ENCODE data around the gene YAP1.

YAP1 gene

DNA sequence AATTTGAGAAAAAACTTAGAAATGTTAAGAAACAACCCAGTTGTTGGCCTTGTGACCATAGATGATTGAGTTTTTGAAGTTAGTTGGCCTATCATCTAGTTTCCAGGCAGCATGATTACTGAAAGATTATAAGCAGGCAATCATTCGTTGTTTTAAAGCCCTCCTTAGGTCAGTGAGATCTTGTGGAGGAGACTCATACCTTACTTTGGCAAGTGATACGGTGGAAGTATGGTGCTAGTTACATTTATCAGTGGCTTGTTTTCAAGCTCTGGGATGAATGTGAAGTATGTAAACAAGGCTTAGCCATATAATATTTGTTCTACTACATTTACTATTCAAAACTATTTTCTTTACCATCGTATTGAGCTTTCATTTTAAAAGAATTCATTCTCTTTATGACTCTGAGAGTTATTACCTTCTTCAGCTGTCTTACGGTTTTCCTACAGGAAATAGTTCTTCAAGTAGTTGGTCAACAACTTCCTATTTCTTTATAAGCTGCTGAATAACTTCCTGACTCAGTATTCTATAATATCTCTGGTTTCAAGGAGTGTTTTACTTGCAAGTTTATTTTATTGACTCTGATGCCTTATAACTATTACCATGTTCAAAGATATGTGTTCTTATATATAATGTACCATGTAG, 7.3 kb downstream of the YAP1 start:
- DNase-seq (ENCODE audit: low read depth): no peak

DNA sequence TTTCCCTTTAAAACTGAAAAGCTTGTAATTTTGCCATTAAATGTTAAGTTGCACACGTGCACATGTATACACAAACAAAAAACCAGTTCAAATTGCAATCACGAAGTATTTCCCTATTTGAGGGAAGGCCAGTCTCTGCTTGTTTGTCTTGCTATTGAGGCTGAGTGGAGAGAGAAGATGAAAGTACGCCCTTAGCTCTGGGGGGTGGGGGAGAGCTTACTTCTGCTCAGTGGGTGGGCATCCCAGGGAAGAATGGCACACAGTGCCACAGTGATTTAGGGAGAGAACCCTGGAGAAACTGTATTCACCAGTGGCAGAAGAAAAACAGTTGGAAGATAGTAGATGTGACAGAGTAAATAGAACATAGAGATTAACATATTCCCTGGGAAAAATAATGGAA, 8.7 kb downstream of the YAP1 start:
- no peak for DNase-seq (ENCODE audit: low read depth)

DNA sequence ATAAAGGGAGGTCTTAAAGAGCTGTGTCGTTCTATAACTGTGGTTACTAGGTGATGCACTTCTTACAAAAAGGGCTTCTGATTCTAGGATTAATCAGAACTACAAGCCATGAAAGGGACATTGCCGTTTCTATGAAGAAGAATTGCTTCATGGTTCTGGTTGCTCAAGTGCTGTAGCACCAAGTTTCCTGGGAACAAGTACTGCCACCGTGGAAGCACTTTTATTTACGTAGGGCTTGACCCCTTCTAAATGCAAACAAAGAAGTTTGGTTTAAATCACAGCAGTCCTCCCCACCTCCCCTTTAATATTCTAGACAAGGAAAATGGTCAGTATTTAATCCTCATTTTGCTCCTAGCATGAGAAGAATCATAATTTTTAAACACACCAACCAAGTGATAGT, 9.8 kb downstream of the YAP1 start:
- no peak for DNase-seq (ENCODE audit: low read depth)

DNA sequence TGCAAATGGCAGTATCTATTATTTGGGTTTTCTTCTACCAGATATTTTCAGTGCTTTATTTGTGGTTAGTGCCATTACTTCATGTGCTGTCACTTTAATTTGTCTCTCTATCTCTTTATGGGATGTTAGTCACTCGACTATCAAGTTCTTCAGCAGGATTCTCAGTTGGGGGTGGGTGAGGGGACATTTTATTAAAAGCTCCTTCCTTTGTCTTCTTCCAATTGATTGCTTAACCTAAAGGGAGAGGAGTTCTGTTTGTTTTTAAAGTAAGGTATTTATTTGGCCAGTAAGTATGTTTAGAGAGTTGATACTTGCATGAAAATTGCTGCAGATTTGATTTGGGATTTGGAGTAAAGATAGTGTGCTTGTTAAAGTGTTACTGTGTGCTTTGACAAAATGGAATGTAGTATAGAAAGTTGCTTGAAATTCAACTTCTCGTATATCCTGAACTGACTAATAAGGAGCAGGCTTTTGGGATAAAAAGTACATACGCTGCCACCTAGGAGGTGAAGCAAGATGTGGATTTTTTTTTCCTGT, 10.3 kb downstream of the YAP1 start:
- no peak for DNase-seq (ENCODE audit: low read depth)

DNA sequence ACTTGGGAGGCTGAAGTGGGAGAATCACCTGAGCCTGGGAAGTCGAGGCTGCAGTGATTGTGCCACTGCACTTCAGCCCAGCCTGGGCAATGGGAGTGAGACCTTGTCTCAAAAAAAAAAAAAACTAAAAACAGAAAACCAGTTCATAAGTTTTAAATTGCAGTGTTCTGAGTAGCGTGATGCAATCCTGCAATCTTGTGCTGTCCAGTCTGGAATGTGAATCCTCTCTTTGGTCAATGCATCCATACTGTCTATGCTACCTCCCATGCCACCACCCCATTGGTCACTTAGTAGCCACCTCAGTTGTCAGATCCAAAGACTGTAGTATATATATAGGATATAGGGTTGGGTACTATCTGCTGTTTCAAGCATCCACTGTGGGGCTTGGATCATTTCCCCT, 11.1 kb downstream of the YAP1 start:
- no peak for DNase-seq (ENCODE audit: low read depth)

DNA sequence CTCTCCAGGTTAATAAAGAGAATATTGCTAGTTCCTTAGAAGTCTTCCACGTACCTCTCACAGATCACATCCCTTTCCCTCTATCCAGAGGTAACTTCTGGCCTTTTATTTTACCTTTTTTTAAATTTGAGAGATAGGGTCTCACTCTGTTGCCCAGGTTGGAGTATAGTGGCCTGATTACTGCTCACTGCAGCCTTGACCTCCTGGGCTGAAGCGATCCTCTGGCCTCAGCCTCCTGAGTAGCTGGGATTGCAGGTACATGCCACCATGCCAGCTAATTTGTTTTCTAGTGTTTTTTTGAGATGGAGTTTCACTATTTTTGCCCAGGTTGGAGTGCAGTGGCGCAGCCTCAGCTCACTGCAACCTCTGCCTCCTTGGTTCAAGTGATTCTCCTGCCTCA, 24.4 kb downstream of the YAP1 start:
- no peak for DNase-seq (ENCODE audit: low read depth)

DNA sequence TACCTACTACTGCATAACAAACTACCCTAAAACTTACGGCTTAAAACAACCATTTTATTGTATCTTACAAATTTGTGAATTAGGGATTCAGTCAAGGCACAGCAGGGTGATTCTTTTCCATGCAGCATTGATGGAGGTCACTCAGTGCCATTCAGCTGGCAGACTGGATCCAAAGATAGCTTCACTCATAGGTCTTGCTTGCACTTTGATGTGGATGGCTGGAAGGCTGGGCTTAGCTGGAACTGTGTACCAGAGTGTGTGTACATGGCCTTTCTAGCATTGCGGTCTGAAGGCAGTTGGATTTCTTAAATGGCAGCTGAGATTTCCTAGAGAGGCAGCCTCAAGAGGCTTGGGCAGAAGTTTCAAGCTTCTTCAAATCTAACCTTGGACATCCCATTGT, 25.0 kb downstream of the YAP1 start:
- DNase-seq (ENCODE audit: low read depth): no peak

DNA sequence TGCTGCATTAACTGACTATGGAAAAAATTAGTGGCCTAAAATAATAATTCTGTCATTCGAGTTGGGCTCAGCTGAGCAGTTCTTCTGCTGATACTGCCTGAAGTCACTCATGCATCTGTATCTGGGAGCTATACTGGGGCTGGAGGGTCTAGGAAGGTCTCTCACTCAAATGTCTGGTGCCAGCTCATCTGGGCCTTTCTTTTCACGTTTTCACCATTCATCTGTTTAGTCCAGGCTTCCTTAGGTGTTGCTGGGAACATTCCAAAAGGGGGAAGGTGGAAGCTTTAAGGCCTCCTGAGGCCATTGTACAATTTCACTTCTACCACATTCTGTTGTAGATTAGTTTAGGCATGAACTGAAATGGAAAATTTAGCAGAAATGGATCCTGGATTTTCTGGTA, 28.0 kb downstream of the YAP1 start:
- no peak for DNase-seq (ENCODE audit: low read depth)

DNA sequence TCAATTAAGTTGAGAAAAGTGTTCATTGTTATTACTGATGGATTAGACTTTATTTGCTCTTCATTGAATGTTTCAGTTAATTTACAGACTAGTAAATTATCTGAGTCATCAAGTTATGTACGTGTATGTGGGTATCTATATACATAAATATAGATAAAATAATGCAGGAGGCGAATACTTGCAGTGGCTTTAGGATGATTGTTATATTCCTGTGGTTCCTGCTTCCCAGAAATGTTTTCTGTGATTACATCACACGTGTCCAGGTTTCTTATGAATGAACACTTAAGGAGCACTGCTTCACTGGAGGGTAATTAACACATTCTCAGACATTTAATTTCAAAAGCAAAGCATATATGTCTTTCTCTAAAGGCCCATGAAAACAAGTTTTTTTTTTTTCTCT, 28.4 kb downstream of the YAP1 start:
- no peak for DNase-seq (ENCODE audit: low read depth)

DNA sequence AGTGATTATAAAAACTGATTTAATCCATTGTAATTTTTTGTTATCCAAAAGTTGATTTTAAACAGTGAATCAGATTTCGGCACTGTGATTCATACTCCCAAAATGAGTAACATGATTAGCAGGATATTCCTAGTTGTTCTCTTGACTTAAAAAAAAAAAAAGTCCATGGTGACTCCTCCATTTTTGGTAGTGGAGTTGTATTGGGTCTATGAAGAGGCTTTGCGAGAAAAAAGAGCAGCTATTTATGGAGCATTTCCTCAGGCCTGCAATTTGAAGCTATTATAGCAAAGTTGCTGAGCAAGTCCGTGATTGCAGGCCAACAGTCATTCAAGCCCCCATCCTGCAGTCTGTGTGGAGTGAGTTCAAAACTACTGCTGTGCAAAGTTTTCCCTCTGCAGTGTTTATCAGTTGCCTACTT, 28.8 kb downstream of the YAP1 start:
- no peak for DNase-seq (ENCODE audit: low read depth)

DNA sequence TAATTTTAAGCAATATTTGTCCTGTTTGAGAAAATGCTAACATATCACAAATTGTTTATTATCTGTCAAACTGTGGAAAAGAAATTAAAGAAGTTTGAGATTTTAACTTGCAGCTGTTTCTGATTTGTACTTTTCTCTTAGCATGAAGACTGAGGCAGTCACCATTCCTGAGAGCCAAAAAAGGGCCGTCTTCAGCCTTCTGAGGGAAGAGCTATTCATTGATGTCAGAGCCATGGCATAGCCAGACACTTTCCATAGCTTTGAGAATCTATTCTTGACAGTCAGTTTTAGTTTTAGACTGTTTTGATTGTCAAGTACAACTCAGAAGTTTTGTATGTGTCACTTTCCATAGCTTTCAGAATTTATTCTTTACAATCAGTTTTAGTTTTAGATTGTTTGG, 32.1 kb downstream of the YAP1 start:
- DNase-seq (ENCODE audit: low read depth): no peak

DNA sequence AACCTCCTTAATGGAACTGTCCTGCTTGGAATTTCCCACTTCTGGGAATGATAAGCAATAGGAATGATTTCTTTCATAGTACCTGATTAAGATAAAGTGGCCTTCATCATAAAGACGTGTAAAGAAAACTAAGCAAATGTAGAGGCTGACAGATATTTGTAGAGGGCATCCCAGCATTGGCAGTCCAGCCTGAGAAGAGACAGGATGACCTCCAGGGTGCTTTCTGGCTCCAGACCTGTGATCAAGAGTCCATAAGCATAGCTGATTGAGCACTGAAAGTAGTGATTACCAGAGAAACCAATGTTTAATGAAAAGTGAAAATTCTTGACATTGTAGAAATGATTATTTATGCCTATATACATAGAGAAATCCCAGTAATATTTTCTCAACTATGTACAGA, 33.6 kb downstream of the YAP1 start:
- DNase-seq (ENCODE audit: low read depth): no peak

DNA sequence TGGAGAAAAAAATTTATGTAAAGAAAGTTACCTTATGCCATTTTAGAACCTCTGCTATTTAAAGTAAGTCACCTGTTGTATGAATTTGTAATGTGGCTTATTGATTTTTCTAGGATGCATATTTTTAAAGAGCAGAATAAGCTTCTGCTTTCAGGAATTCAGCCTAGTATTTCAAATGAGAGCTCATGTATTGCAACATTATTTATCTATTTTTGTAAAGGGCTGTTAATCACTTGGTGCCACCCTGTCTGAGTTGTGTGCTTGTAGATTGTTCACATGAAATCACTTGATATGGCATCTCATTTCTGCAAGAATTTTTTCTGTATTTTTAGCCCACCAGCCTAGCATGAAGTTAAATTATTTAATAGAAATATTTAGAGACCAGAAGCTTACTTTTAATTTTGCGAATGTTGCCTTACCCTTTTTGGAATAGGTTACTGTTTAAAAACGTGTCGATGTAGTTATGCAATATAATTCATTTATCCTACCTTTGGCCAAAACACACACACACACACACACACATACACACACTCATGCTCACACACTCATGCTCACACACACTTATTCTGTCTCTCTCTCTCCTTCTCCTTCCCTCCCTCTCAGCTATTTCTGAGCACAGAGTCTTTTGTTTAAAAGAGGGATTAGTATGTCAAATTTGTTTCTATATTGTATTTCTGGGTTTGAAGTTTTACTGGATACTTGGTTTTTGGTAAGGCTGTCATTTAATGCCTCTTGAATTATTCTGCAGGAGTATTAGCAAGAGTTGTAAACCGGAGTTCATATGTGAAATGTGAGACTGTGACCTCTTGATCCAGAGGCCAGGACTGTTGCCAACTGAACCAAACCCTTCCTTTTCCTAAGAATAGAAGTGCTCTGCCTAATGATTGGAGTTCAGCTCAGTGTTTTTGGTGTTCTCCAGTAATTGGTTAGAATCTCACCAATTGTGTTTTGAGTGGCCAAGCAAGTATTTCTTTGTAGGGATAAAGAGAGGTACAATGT, 34.4 kb downstream of the YAP1 start:
- no peak for DNase-seq (ENCODE audit: low read depth)

DNA sequence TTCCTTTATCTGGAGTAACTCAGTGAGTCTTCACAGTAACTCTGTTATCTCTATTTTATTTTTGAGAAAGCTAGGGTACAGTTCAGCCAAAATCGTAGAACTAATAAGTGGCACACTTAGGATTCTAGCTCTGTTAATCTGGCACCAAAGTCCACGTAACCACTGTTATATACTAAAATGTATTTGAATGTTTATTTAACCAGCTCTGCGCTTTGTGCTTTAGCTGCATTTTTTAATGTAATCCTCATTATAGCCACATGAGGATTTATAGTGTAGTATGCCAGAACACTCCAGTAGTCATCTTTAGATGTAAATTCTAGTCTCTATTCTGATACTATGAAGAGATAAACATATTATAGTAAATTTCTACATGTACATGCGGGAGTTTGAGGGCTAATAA, 36.8 kb downstream of the YAP1 start:
- no peak for DNase-seq (ENCODE audit: low read depth)

DNA sequence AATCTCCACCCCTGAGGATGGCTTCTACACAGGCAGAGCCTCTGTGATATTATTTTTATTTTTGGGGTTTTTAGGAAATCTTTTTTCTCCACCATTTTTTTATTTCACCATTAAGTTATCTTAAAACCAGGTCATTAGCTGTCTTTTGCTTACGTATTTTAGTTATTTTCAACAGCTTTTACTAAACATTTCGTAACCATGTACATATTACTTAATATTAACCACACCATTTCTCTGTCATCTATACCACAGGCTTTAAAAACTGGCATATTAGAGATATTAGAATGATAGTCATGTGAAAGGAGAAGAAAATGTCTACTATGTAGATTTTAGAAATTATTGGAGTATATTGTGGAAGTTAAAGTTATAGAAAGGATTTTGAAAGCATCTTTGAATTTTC, 37.4 kb downstream of the YAP1 start:
- no peak for DNase-seq (ENCODE audit: low read depth)

DNA sequence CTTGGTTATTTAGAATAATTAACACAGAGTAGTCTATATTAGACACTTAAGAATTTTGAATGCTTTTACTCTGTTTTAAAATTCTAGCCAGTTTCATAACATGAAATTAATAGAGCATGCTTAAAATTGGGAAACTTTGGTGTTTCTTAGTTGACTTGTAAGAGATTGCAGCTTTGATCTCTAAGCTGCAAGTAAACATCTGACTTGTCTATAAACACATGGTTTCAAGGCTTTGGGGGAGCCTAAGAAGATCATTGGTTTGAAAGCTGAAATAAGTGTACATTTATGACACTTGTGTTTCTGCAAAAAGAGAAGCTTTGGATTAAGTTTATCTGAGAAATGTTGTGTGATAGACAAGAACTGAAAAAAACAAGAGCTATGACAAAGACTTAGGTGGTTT, 37.8 kb downstream of the YAP1 start:
- DNase-seq (ENCODE audit: low read depth): no peak

DNA sequence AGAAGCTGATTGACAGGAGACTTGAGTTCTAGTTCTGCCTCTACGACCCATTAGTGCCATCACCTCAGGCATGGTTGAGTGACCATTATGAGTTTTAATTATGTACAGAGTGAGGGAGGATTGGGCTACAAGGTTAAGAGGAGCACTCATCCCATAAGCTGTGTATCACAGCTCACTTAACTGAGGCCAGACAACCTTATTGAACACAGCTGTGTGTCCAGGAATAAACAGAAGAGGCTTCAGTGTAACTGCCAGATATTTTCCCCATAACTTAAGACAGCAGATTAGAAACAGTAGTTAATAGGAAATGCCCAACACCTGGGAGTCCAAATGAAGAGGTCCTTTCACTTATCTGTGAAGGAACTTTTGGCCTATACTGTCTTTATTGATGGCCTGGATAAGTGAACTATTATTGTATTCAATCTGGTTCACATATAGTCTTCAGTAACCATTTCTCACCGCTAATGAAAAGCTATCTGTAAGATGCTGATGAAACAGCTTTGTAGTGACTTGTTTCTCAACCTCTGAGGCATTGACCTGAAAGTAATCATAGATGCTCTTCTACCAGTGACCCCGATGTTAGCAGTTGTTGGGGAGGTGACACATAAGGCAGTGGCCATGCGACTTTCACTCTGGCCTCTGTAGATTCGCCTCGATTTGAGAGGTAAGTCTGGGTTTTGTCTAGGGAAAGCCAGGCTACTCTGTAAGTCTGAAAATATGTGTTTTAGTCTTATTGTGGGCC, 41.7 kb downstream of the YAP1 start:
- DNase-seq (ENCODE audit: low read depth): no peak

DNA sequence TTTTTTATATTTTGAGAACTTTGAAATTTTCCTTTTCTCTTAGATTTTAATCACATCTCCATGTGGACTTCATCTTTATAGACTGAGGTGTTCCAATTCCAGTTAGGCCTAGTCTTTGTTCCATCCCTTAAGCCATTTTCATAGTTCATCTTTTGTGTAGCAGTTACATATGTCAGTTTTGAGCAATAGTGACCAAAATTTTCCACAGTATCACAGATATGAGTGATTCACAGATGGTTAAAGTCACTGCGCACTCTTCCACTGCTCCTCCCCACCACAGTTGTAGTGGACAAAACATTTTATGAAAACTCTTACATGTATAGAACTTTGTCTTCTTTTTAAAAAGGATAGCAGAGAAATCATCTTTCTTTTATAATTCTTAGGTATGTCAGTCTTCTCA, 42.8 kb downstream of the YAP1 start:
- no peak for DNase-seq (ENCODE audit: low read depth)

DNA sequence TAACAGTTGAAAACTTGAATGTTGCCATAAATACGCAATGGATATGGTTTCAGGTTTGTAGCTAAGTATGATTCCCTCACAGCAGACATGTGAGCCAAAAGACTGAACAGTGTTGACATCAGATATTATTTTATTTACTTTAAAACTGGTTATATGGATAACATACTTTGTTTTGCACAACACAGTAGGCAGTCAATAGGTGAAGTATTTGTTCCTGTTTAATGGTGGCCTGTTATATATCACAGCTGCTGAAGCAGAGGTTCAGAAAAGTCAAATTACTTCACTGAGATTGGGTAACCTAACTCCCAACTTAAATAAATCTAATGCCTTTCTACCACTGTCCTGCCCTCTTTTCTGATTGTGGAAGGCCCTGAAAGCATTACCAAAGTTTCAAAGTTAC, 44.6 kb downstream of the YAP1 start:
- DNase-seq (ENCODE audit: low read depth): no peak

DNA sequence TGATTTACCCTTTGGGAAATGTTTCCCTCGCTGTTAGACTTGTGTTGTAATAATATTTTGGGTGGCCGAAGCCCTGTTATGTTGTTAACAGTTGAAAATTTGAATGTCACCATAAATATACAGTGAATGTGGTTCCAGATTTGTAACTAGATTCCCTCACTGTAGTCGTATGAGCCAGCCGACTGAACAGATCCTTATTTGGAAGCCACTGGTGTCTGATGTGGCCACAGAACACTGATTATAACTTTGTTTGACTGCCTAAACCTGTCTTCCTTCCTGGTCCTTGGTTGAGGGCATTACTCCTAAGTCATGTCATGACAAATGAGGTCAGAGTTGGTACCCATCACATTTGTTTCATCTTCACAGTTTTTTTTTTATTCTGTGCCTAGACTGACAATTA, 45.4 kb downstream of the YAP1 start:
- no peak for DNase-seq (ENCODE audit: low read depth)

DNA sequence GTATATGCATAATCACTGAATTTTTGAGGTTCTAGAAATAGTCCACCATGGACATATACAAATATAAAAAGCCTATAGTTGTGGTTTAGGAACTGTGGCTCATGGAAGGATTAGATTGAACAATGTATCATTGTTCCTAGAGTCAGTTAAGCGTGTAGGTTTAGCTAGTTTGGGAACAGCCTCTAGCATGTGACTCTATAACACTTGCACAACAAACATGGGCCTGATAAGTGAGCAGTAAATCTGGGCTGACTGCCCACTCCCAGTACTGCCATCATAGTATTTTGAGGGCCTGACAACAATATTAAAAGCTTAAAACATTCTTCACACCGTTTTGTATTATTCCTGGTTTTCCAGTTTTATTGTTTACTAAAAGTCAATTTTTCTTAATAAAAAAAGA, 47.0 kb downstream of the YAP1 start:
- no peak for DNase-seq (ENCODE audit: low read depth)

DNA sequence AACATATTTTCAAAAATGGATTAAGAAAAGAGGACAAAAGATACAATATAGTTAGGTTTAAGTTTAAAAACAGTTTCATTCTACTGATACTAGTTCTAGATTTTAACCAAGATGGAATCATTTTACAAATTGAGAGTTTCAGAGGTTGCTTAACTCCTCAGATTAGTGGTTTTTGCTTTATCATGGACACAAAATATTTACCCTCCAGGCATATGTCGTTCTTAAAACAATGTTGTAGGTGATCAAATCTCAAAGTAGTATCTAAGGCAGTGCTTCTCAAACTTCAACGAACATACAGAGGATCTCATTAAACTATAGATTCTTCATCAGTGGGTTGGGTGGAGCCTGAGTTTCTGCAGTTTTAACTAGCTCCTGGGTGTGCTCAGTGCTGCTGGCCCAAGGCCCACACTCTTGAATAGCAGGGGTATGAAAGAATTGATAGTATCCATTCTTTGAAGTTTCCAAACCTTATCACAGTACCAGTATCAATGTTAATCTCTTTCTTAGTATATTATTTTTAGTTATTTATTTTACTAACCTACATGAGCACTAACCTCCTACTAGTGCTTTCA, 48.0 kb downstream of the YAP1 start:
- DNase-seq (ENCODE audit: low read depth): no peak
